HG02610 (cell line): ENCODE results near the gene VWA8.

Source experiments
- ATAC-seq: cut with Tn5 transposase; IDR thresholded peaks from one replicate; pipeline ENCODE4 v1.9.1; 2021; ENCODE audit warnings: mild to moderate bottlenecking, moderate library complexity; ENCODE audit not compliant: unreplicated experiment

Gene VWA8

DNA sequence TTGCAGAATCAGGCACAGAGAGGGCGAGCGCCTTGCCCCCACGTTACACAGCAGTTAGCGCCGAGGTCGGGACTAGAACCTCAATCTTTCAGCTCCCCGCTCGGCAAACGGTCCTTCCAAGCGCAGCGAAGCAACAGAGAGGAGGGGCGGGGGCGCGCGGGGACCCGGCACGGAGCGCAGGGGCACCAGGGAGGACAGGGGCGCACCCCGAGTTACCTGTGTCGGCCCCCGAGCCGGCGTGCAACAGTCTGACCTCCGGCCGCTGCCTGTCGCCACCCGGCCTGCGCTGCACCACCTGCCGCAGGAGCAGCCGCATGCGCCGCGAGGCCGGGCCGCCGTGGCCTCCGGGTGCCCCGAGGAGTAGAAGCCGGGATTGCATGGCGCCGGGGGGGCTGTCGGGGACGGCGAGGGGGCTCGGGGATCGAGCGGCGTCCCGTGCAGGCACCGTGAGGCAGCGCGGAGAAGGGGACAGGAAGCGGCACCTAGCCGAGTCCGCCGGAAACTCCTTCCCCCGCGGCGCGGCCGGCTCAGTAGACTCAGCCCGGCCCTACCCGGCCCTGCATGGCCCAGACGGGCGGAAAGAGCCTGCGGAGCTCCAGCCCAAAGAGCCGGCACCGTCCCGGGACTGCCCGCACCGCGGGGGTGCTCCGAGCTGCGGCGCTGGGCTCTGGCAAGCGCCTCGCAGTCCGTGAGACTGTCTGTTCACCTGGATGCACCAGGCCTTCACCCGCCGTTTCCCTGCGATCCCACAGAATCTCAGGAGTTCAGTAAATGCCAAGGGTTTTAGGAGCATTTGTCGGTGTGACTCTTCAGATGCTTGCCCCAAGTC, at the start of gene VWA8:
VWA8 (minus strand) TSS at position 473 of the 829 bp plus-strand sequence; CDS start at position 379, 94 bp downstream.
- peak; percentile 92 for ATAC-seq

DNA sequence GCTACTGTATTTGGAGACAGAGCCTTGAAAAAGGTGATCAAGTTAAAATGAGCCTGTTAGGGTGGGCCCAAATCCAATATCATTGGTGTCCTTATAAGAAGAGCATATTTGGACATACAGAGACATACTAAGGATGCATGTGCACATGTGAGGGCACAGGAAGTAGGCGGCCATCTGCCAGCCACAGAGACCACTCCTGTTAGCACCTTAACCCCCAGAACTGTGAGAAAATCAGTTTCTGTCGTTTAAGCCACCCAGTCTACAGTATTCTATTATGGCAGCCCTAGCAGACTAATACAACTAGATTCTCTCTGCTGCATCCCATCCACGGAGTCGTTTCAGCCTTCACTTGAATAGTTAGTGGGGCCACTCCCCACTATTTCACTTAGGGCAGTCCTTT, 48.1 kb upstream of the VWA8 start:
- no peak for ATAC-seq

DNA sequence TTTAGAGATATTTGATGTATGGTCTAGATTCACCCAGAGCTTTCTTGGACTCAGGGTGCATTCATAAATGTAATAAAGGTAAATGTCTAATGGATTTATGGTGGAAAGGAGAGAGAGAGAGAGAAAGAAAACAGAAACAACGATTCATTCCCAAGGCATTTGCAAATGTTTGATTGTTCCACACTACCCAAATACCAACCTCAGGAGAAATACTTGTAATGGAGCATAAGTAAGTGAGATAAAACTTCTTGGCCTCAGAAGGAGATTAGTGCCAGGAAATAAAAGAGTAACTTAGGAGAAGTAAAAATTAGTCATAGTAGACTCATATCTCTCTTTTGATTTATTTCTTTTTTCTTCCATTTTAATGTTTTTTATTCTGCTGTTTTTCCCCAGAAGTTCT, 46.9 kb upstream of the VWA8 start:
- ATAC-seq = no peak

DNA sequence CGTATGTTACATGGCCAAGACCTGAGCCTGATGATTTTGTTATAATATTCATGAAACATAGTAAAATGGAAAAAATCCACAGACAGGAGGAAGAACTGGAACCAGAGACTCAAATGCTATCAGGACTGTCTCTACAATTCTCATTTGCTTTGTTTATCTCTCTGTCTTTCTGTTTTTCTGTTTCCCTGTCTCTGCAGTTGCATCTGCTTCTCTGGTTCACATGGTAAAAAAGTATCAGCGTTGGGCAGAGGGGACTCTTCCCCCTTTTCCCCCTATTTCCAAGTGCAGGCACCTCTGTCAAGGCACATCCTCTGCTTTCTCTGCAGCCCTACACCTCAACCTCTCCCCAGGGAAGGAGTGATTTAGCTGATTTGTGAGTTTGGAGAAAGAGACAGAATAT, 41.2 kb upstream of the VWA8 start:
- no peak for ATAC-seq

GRCh38 chr13:42001580-42001979, 40.7 kb upstream of the VWA8 start:
- ATAC-seq = no peak

DNA sequence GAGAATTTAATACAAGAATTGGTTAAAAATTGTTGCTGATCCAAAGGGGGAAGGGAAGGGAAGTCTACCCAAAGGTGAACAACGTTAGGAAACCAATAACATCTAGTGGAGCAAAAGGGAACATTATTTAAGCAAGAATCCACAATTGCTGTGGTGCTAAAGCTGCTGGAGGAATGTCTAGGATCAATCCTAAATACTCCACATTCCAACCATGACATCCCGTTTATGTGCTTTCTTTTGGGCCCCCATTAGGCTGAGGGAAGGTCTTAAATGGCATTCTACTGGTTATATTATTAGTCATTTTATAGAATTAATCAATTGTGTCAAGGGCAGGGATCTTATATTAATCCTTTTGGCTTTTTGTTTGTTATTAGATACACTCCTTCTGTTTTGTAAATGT, 39.9 kb upstream of the VWA8 start:
- no peak for ATAC-seq

DNA sequence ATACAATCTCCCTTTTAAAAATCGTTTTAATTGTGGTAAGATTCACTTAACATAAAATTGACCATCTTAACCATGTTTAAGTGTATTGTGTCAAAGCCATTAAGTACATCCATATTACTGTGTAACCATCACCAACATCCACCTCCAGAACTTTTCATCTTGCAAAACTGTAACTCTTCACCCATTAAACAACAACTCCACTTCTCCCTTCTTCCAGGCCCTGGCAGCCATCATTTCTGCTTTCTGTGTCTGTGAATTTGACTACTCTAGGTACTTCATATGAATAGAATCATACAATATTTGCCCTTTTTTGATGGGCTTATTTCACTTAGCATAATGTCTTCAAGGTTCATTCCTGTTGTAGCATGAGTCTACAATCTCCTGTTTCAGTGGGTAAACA, 36.5 kb upstream of the VWA8 start:
- no peak for ATAC-seq

DNA sequence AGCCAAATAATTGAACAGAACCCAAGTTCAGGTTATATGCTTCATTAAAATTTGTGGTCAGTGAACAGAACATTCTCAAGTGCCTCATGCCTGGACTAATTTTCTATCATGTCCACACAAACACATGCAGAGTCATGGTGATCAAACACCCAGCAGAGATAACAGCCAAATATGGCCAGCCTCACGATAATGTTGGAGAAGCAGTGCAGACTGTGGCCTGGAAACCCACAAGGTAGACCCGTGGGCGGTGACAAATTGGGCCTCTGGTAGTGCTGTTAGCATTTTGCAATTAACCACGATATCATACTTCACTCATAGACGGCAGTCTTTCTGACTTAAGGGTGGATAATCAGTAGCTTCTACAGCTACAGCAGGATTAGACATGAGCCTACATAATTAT, 35.0 kb upstream of the VWA8 start:
- ATAC-seq = peak; percentile 35

GRCh38 chr13:41995336-41995735, 34.4 kb upstream of the VWA8 start:
- ATAC-seq = no peak

DNA sequence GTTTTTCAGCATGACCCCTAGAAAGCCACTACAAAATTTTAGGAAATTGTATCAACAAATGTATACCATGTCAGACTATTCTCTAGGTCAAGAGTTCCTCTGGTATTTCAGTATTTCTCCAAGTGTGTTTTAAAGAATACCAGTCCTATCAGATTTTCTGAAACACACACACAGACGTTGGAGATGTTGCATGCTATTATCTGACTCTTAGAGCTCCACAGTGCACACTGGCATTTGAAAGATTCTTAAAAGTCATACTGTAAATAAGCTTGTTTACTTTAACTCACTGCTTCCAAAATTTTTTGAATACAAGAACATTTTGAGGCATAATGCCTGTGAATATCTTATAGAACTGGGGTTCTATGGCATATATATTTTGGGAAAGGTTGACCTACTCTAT, 33.8 kb upstream of the VWA8 start:
- no peak for ATAC-seq

DNA sequence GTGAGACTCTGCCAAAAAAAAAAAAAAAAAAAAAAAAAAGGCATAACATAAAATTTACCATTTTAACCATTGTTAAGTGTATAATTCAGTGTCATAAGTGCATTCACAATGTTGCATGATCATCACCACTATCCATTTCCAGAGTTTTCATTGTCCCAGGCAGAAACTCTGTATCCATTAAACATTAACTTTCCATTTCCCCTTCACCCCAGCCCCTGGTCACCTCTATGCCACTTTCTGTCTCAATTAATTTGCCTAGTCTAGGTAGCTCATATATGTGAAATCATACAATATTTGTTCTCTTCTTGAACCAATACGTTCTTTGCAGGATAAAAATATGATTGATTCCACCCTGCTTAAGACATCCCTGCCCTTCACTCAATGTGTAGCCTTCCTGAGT, 31.0 kb upstream of the VWA8 start:
- no peak for ATAC-seq

- no peak for ATAC-seq
Observed at GRCh38 chr13:41988244-41988643, 27.3 kb upstream of the VWA8 start.

- no peak for ATAC-seq
Observed at GRCh38 chr13:41985788-41986508, 25.0 kb upstream of the VWA8 start.

- ATAC-seq = no peak
Observed at GRCh38 chr13:41981951-41982715, 21.2 kb upstream of the VWA8 start.

DNA sequence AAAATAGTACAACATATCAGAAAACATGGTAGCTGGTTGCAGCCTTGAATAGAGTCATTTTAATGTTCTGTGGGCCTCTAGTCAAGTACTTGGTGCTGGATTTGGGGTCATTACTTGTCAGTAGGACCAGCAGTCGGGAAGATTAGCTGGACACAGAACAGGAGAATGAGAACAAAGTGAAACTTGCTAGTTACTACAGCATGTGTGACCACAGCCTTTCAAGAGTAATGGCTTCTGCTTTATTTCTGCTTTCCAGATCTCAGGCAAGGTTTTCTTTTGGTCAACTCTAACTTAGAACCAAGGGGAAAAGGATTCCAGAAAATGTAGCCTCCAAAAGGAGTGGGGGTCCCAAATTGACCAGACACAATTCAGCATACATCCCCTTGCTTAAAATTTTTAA, 17.1 kb upstream of the VWA8 start:
- peak; percentile 41 for ATAC-seq

DNA sequence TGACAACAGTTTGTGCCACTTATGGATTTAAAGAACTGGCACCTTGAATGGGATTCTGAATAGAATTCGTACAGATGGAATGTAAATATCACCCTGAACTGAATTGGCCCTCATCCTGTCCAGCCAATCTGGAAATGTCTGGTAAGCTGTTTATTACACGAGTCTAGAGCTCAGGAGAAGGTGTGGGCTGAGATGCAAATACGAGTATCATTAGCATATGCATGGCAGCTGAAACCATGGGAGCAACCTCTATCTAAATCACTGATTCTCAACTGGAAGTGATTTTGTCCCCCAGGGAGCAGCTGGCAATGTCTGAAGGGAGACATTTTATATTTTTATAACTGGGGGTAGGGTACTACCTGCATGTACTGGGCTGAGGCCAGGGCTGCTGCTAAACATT, 15.6 kb upstream of the VWA8 start:
- ATAC-seq = no peak

GRCh38 chr13:41974262-41974900, 13.5 kb upstream of the VWA8 start:
- ATAC-seq = no peak

- no peak for ATAC-seq
Observed at GRCh38 chr13:41973247-41973741, 12.4 kb upstream of the VWA8 start.

- no peak for ATAC-seq
Observed at GRCh38 chr13:41971848-41972247, 10.9 kb upstream of the VWA8 start.

- no peak for ATAC-seq
Observed at GRCh38 chr13:41970918-41971317, 10.0 kb upstream of the VWA8 start.

DNA sequence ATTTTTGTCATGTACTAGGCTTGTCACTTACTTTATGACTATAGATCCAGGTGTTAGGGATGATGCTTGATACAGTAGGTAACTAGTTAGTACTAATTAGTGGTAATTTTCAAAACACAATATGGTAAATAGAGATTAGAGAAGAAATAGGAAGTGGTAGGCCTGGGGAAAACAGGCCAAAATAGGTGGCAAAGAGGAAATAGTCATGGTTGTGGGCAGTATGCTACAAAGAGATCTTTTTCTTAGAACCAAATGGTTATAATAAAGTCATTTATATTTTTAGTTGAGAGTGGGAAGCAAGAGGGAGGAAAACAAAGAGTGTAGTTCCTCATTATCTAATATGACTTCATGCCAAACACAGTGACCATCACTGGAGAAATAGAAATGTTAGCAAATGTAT, 9.1 kb upstream of the VWA8 start:
- ATAC-seq = no peak
